SH-SY5Y (cell line): ENCODE measurements around the gene LRRC25.

Experiments
- GATA2 ChIP-seq: IDR thresholded peaks from 2 replicates; pipeline ENCODE4 v1.6.1; 2011; ENCODE audit warnings: mild to moderate bottlenecking, low read depth, low read length
- GATA3 ChIP-seq: IDR thresholded peaks from 2 replicates; pipeline ENCODE4 v1.6.1; 2011; ENCODE audit warnings: low read depth, mild to moderate bottlenecking, low read length, moderate library complexity

GRCh38 chr19:18377026-18377425 is 20.4 kb downstream of the LRRC25 start:
- TF ChIP-seq GATA2: no peak
- no peak for TF ChIP-seq GATA3
